Measurements from ENCODE around the gene AGPAT1.
"Not testable (repeated sequence)": the region's sequence is repeated elsewhere in the genome, so short reads cannot be mapped to it uniquely, and the experiment has no call there.

Gene AGPAT1

GRCh38 chr6:32198345-32198696, 22.4 kb upstream of the AGPAT1 start:
- no peak for DNase-seq

- DNase-seq = no peak
These were observed 21.1 kb upstream of the AGPAT1 start for GRCh38 chr6:32196682-32197616.

GRCh38 chr6:32195902-32196681, 20.2 kb upstream of the AGPAT1 start:
- DNase-seq = peak; percentile 83

GRCh38 chr6:32195652-32195901, 19.7 kb upstream of the AGPAT1 start:
- DNase-seq = peak; percentile 99

- DNase-seq = no peak
These were observed 19.2 kb upstream of the AGPAT1 start for GRCh38 chr6:32194825-32195651.

- no peak for DNase-seq
These were observed 18.5 kb upstream of the AGPAT1 start for GRCh38 chr6:32194388-32194787.

GRCh38 chr6:32193096-32193495, 17.2 kb upstream of the AGPAT1 start:
- DNase-seq = not testable (repeated sequence)

- no peak for DNase-seq
These were observed 16.7 kb upstream of the AGPAT1 start, which contains the start of gene GPSM3 for GRCh38 chr6:32192608-32193039. Gene GPSM3, minus strand, starts transcription at chr6:32192643. Its CDS starts 130 bp downstream, at chr6:32192513.

GRCh38 chr6:32191696-32192607, 16.1 kb upstream of the AGPAT1 start:
- DNase-seq = no peak

GRCh38 chr6:32190911-32191677, 15.2 kb upstream of the AGPAT1 start:
- no peak for DNase-seq

- peak; percentile 59 for DNase-seq
These were observed 14.4 kb upstream of the AGPAT1 start, which contains the start of gene PBX2 for GRCh38 chr6:32190054-32190851. Gene PBX2, minus strand, starts transcription at chr6:32190202. Its CDS starts 287 bp downstream, at chr6:32189915.

GRCh38 chr6:32189742-32190053, 13.8 kb upstream of the AGPAT1 start:
- no peak for DNase-seq

- DNase-seq = no peak
These were observed 13.3 kb upstream of the AGPAT1 start for GRCh38 chr6:32189069-32189741.

- DNase-seq = no peak
These were observed 12.6 kb upstream of the AGPAT1 start for GRCh38 chr6:32188381-32189068.

GRCh38 chr6:32187725-32188380, 12.0 kb upstream of the AGPAT1 start:
- not testable (repeated sequence) for DNase-seq

- no peak for DNase-seq
These were observed 11.3 kb upstream of the AGPAT1 start for GRCh38 chr6:32187009-32187709.

- DNase-seq = not testable (repeated sequence)
These were observed 10.4 kb upstream of the AGPAT1 start for GRCh38 chr6:32186151-32186840.
